ENCODE results near the gene TGDS.

GRCh38 chr13:94560116-94560515 is 35.8 kb downstream of the TGDS start:
- TF ChIP-seq EZH2 (optimal IDR thresholded peaks at IDR 0.05; ENCODE audit: low read depth, low read length) (no peak), CTCF (IDR thresholded peaks at IDR 0.05; ENCODE audit: low read length) (no peak)

All from MM.1S (cell line).